ENCODE measurements around the gene CDYL2.

CDYL2 gene

DNA sequence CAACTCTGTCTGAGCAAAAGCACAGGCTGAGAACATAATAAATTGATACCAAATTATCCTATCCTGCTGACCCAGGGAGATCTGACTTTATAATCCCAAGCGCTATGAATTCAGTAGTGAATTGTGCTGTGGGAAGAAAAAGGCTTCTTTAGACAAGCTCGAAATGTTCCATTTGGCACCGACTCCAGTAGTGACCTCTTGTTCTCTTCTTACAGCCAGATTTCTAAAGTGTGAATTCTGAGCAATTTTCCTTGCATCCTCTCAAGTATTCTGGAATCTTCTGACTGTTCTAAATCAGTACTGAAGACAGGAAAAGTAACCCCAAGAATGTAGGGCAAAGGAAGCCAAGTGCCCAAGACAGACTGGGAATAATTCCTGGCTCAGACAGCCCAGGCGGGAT is 58.2 kb downstream of the CDYL2 start:
- Histone ChIP-seq H3K9ac (ENCODE audit: insufficient read length) (no peak overlapping the region), H3K9me3 (ENCODE audit: low read depth, low read length) (no peaks in the 10 kb centered on the region), H3K4me3 (no peak overlapping the region), H3K27ac (no peak overlapping the region), H3K36me3 (ENCODE audit: insufficient read depth, low read length) (no peaks in the 10 kb centered on the region)
- no peak for TF ChIP-seq POLR2AphosphoS5 (IDR thresholded peaks at IDR 0.05; ENCODE audit: borderline replicate concordance, low read depth, low read length)
- no peak for TF ChIP-seq EZH2 (IDR thresholded peaks at IDR 0.05)
- TF ChIP-seq FOXP2 (optimal IDR thresholded peaks at IDR 0.05; ENCODE audit: control extremely low read depth, extremely low read length, insufficient read depth) = no peak
- no peak for DNase-seq (ENCODE audit: low read depth, low spot score)

DNA sequence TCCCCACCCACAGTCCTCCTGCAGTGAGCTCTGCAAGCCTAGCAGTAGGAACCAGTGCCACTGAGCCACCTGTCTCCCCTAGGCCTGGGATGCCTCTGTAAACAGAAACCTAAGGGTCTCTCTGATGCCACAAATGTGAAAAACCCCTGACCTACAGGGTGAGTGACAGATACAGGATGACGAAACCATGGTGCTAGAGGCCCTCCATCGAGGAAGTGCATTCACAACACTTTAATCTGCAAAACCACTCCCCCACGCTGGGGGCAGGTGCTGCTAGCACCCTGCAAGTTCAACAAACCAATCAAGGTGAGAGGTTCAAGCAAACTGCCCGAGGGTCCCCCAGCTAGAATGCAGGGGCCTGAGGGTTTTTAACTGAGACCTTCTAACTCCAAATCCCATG is 59.5 kb downstream of the CDYL2 start:
- no peak overlapping the region for H3K4me3 ChIP-seq
- no peak overlapping the region for H3K27ac ChIP-seq

DNA sequence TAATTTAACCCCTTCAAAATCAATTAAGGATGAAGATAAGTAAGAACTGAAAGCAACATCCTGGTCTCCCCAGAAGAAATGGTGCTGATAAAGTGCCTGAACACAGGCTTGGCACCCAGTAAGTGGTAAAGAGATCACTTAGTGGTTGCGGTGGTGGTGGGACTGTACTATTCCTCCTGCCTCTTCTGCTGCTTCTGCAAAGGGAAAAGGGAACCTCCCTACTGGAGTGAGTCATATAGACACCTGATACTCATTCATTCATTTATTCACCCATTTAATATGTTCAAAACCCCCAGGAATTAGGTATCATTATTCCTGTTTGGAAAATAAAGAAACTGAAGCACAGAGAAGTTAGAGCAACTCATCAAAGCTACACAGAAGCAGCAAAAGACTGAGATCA is 60.6 kb downstream of the CDYL2 start:
- Histone ChIP-seq H3K4me3 (no peak overlapping the region), H3K9ac (ENCODE audit: insufficient read length) (no peak overlapping the region), H3K27ac (no peak overlapping the region), H3K36me3 (ENCODE audit: insufficient read depth, low read length) (no peaks in the 10 kb centered on the region), H3K9me3 (ENCODE audit: low read depth, low read length) (no peaks in the 10 kb centered on the region)
- TF ChIP-seq POLR2AphosphoS5 (IDR thresholded peaks at IDR 0.05; ENCODE audit: borderline replicate concordance, low read depth, low read length) = no peak
- TF ChIP-seq FOXP2 (optimal IDR thresholded peaks at IDR 0.05; ENCODE audit: control extremely low read depth, extremely low read length, insufficient read depth) = no peak
- TF ChIP-seq EZH2 (IDR thresholded peaks at IDR 0.05) = no peak
- DNase-seq (ENCODE audit: low read depth, low spot score) = no peak

More for the DNA sequence above, 59.5 kb downstream of the CDYL2 start:
- H3K36me3 ChIP-seq (ENCODE audit: insufficient read depth, low read length) = no peaks in the 10 kb centered on the region
- no peak overlapping the region for H3K9ac ChIP-seq (ENCODE audit: insufficient read length)
- no peak for DNase-seq (ENCODE audit: low read depth, low spot score)
- TF ChIP-seq POLR2AphosphoS5 (IDR thresholded peaks at IDR 0.05; ENCODE audit: borderline replicate concordance, low read depth, low read length) = no peak
- TF ChIP-seq FOXP2 (optimal IDR thresholded peaks at IDR 0.05; ENCODE audit: control extremely low read depth, extremely low read length, insufficient read depth) = no peak
- TF ChIP-seq EZH2 (IDR thresholded peaks at IDR 0.05) = no peak
- no peaks in the 10 kb centered on the region for H3K9me3 ChIP-seq (ENCODE audit: low read depth, low read length)

DNA sequence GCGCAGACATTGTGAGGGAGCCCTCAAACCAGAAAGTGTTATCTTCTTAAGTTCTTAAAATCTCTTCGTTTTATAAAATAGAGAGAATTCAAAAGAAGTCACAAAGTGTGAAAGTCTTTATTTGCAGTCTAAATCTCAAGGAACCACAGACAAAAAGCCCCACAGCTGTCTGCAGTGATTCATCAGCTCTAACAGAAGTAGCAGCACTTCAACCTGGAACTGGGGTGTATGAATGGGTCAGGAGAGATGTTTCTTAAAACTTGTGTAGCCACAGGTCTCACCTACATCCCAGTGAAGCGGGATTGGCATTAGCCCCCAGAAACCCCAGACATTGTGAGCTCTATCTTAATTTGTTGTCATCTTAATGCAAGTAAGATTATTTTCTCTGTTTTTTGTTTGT is 61.1 kb downstream of the CDYL2 start:
- no peaks in the 10 kb centered on the region for H3K36me3 ChIP-seq (ENCODE audit: insufficient read depth, low read length)
- H3K27ac ChIP-seq = no peak overlapping the region
- no peak for DNase-seq (ENCODE audit: low read depth, low spot score)
- no peaks in the 10 kb centered on the region for H3K9me3 ChIP-seq (ENCODE audit: low read depth, low read length)
- TF ChIP-seq EZH2 (IDR thresholded peaks at IDR 0.05) (no peak), POLR2AphosphoS5 (IDR thresholded peaks at IDR 0.05; ENCODE audit: borderline replicate concordance, low read depth, low read length) (no peak), FOXP2 (optimal IDR thresholded peaks at IDR 0.05; ENCODE audit: control extremely low read depth, extremely low read length, insufficient read depth) (no peak)
- no peak overlapping the region for H3K4me3 ChIP-seq
- no peak overlapping the region for H3K9ac ChIP-seq (ENCODE audit: insufficient read length)

DNA sequence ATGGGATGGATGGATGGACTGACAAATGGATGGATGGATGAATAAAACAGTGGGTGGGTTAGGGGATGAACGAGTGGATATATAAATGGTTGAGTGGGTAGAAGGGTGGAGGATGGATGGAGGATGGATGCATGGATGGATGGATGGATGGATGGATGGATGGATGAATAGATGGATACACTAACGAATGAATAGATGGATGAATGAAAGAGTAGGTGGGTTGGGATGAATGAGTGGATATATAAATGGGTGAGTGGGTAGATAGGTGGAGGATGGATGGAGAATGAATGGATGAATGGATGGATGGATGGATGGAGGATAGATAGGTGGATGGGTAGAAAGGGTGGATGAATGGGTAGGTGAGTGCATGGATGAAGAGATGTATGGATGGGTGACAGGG is 62.1 kb downstream of the CDYL2 start:
- H3K27ac ChIP-seq = no peak overlapping the region
- no peaks in the 10 kb centered on the region for H3K36me3 ChIP-seq (ENCODE audit: insufficient read depth, low read length)
- H3K4me3 ChIP-seq = no peak overlapping the region
- no peak for DNase-seq (ENCODE audit: low read depth, low spot score)
- TF ChIP-seq FOXP2 (optimal IDR thresholded peaks at IDR 0.05; ENCODE audit: control extremely low read depth, extremely low read length, insufficient read depth) (no peak), POLR2AphosphoS5 (IDR thresholded peaks at IDR 0.05; ENCODE audit: borderline replicate concordance, low read depth, low read length) (no peak), EZH2 (IDR thresholded peaks at IDR 0.05) (no peak)
- H3K9ac ChIP-seq (ENCODE audit: insufficient read length) = no peak overlapping the region
- no peaks in the 10 kb centered on the region for H3K9me3 ChIP-seq (ENCODE audit: low read depth, low read length)

DNA sequence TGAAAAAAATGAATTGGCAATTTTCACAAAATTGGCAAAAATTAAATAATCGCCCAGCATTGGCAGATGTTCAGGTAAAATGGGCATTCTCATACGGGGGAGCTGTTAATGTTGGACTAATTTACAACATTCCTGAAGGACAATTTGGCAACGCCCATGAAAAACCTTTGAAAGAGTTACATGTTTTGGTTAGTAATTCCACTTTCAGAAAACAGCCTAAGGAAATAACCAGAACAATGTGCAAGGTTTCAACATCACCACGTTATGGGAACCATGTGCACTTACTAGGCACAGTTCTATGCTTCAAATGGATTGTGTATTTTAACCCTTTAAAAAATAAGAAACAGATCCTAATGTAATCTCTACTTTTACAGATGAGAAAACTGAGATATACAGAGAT is 62.7 kb downstream of the CDYL2 start:
- Histone ChIP-seq H3K9me3 (ENCODE audit: low read depth, low read length) (no peaks in the 10 kb centered on the region), H3K9ac (ENCODE audit: insufficient read length) (no peak overlapping the region), H3K36me3 (ENCODE audit: insufficient read depth, low read length) (no peaks in the 10 kb centered on the region), H3K4me3 (no peak overlapping the region), H3K27ac (no peak overlapping the region)
- TF ChIP-seq POLR2AphosphoS5 (IDR thresholded peaks at IDR 0.05; ENCODE audit: borderline replicate concordance, low read depth, low read length) (no peak), FOXP2 (optimal IDR thresholded peaks at IDR 0.05; ENCODE audit: control extremely low read depth, extremely low read length, insufficient read depth) (no peak), EZH2 (IDR thresholded peaks at IDR 0.05) (no peak)
- no peak for DNase-seq (ENCODE audit: low read depth, low spot score)

DNA sequence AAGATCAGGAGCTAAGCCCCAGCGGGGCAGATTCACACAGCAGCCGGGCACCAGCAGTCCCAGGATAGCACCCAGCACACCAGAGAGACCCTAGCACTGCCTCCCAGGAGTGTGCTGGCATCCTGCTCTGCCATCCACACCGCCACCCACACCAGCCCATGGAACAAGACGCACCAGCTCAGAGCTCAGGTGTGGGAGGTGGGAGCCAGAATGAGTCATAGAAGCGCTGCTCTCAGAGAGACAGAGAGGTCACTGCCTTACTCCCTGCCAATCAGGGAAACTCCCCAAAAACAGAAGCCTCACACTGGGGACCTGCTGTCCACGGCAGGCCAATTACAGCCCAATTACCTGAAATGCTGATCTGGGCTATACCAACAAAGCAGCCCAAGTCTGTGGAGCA is 64.9 kb downstream of the CDYL2 start:
- TF ChIP-seq POLR2AphosphoS5 (IDR thresholded peaks at IDR 0.05; ENCODE audit: borderline replicate concordance, low read depth, low read length) = no peak
- no peak for TF ChIP-seq FOXP2 (optimal IDR thresholded peaks at IDR 0.05; ENCODE audit: control extremely low read depth, extremely low read length, insufficient read depth)
- no peak for TF ChIP-seq EZH2 (IDR thresholded peaks at IDR 0.05)
- Histone ChIP-seq H3K27ac (no peak overlapping the region), H3K4me3 (no peak overlapping the region), H3K36me3 (ENCODE audit: insufficient read depth, low read length) (no peaks in the 10 kb centered on the region), H3K9ac (ENCODE audit: insufficient read length) (no peak overlapping the region), H3K9me3 (ENCODE audit: low read depth, low read length) (no peaks in the 10 kb centered on the region)
- DNase-seq (ENCODE audit: low read depth, low spot score) = no peak

DNA sequence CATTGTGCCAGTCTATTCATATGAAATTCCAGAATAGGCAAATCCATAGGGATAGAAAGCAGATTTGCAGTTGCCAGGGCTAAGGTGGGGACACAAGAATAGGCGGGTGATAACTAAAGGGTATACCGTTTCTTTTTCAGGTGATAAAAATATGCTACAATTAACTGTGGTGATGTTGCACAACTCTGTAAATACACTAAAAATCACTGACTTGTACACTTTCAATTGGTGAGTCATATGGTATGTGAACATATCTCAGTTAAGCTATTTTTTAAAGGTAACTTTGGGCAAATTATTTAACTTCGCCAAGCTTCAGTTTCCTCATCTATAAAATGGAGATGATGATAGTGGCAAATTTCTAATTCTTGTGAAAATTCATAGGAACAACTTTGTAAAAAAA is 65.9 kb downstream of the CDYL2 start:
- H3K36me3 ChIP-seq (ENCODE audit: insufficient read depth, low read length) = no peaks in the 10 kb centered on the region
- H3K4me3 ChIP-seq = no peak overlapping the region
- no peak for DNase-seq (ENCODE audit: low read depth, low spot score)
- TF ChIP-seq POLR2AphosphoS5 (IDR thresholded peaks at IDR 0.05; ENCODE audit: borderline replicate concordance, low read depth, low read length) (no peak), FOXP2 (optimal IDR thresholded peaks at IDR 0.05; ENCODE audit: control extremely low read depth, extremely low read length, insufficient read depth) (no peak), EZH2 (IDR thresholded peaks at IDR 0.05) (no peak)
- no peak overlapping the region for H3K9ac ChIP-seq (ENCODE audit: insufficient read length)
- H3K27ac ChIP-seq = no peak overlapping the region
- no peaks in the 10 kb centered on the region for H3K9me3 ChIP-seq (ENCODE audit: low read depth, low read length)

DNA sequence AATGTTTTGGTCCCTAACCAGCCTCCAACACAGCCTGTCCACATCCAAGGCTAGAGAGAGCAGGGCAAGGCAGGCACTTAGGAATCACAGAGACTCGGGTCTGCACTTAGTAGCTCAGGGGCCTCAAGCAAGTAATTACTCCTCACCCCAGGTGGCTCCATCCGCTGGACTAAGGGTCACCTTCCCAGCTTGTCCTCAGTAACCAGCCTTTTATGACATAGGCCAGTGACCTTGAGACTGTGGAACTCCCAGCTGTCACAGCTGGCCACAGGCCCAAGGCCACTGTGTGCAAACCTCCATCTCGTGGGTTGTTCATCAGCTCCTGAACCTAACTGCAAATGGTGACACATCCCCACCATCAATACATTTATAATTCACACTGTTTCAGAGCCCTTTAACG is 68.6 kb downstream of the CDYL2 start:
- DNase-seq (ENCODE audit: low read depth, low spot score) = no peak
- TF ChIP-seq POLR2AphosphoS5 (IDR thresholded peaks at IDR 0.05; ENCODE audit: borderline replicate concordance, low read depth, low read length) (no peak), EZH2 (IDR thresholded peaks at IDR 0.05) (no peak), FOXP2 (optimal IDR thresholded peaks at IDR 0.05; ENCODE audit: control extremely low read depth, extremely low read length, insufficient read depth) (no peak)
- H3K27ac ChIP-seq = no peak overlapping the region
- no peak overlapping the region for H3K9ac ChIP-seq (ENCODE audit: insufficient read length)
- no peaks in the 10 kb centered on the region for H3K9me3 ChIP-seq (ENCODE audit: low read depth, low read length)
- H3K36me3 ChIP-seq (ENCODE audit: insufficient read depth, low read length) = no peaks in the 10 kb centered on the region
- H3K4me3 ChIP-seq = no peak overlapping the region
